NCI-H1694 (cell line): ENCODE results near the gene PAK3.
A peak's percentile ranks its signal among the peaks of the same experiment; 100 is the strongest.

Experiments
- DNase-seq: peaks from one replicate; lab custom pipeline; 2025; lab: John Stamatoyannopoulos, UW

Gene PAK3

GRCh38 chrX:111095974-111096895 is at the start of gene PAK3:
PAK3 (plus strand) TSS chrX:111096191; CDS start chrX:111123104, 26,913 bp downstream.
- DNase-seq = peak; percentile 73

DNA sequence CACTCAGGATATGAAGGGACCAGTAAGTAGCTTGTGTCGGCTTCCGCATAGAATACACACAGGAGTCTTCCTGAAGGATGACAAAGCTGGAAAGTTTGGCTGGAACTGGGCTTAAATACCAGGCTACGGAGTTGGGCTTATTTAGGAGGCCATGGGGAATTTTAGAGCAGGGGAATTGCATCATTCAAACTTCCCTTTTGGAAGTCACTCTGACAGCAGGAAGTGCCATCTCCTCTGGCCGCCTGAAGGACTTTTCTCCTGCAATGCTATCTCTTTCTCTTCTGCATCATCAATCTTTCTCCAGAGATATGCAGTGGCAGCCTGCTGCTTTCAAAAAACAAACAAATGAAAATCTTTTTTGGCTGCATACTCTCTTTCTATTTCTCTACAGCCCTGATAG is 48.4 kb upstream of the PAK3 start:
- no peak for DNase-seq

GRCh38 chrX:111052478-111052877 is 43.5 kb upstream of the PAK3 start:
- no peak for DNase-seq

DNA sequence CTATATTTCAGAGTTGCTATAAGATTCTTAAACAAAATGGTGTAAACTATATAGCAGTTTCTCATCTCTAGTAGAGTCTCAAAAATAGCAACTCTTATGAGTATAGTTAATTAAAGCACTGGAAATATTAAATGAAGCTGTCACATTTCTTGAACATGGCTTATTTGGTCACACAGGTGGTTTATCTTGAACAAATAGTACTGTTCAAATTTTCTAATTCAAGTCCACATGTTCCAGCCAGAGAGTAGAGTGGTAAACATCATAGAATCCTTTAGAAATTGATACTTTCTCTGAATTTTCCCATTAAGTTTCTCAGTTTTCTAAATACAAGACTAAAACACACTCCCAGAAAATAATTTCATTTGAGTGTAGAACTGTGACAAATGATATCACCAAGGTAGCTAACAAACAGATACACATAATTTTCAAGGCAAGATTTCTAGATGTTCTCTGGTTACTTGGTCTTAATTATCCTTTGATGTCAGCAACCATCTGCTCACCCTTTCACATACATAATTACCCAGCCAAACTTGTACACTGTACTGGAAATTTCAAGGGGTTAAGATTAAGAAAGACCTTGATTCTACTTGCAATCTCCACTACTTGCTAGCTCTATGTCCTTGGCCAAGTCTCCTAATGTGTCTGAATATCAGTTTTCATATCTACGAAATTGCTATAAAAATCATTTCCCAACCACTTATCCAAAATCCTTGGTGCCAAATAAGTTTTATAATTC is 24.3 kb upstream of the PAK3 start:
- DNase-seq = no peak

DNA sequence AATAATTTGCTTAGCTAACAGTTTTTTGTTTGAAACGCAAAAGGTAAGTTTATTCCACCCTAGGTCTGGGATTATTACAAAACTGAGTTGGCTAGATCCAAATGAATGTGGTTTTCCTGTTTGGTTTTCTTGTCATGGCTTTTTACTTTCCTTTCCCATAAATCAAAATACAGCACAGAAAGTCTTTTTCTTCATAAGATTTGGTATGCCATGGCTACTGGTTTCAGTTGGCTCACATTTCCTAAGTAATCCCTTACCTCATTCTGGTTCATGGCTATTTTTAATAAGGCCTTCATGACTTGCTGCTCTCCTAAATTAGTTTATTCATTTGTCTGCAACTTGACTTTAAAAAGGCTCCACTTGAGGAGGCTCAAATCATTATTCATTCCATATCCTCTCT is 12.9 kb upstream of the PAK3 start:
- DNase-seq = no peak

DNA sequence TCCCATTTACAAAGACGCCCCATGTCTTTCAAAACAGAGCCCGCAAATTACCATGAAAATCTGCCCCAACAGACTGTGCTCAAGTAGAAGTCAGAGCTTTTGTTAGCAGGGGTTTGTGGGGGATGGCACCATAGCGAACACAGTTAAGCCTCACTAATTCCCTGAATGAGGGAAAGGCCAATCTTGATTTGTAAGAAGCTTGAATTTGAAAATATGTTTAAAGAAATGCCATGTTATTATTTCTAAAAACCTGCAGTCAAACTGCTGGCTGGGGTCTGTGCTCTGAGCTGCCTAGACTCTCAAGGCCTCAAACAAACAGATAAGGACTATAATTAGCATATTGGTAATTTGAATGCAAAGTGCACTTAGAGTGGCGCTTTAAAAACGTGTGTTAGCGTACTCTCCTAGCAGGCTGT is 9.4 kb upstream of the PAK3 start:
- no peak for DNase-seq

DNA sequence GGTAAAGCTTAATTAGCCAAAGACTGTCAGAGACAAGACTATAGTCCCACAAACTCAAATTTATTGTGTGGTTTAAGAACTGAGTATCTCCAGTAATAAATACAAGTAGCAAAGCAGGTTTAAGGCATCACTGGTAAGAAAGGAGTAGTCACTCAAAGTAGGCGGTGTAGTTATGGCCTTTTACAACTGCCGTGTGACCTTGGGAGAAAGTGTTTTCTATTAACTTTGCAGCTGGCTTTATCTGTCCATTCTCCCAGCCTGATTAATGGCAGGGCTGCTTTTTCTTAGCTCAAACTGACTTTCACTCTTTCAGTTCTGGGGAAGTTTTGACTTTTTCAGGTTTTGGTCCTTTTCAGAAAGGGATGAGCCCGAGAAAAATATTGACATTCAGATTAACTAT is 7.4 kb upstream of the PAK3 start:
- DNase-seq = no peak

DNA sequence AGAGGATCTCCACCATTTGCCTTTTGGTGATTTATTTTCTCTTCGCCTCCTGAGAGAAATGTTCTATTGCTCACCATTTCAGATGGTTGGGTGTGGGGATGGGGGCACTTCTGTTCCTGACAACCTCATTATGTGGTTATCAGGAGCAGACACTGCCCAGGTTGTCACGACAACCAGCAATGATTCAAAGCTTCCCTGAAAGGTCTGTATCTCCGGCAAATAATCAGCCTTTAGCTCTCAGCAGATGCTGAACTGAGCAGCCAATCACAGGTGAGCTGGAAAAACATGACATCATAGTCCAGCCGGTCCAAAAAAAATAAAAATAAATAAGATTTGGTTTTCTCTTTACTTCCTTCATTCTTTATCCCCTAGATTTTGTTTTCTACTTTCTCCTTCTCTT is 5.5 kb upstream of the PAK3 start:
- no peak for DNase-seq

GRCh38 chrX:111098874-111099273 is 2.9 kb downstream of the PAK3 start:
- peak; percentile 7 for DNase-seq

DNA sequence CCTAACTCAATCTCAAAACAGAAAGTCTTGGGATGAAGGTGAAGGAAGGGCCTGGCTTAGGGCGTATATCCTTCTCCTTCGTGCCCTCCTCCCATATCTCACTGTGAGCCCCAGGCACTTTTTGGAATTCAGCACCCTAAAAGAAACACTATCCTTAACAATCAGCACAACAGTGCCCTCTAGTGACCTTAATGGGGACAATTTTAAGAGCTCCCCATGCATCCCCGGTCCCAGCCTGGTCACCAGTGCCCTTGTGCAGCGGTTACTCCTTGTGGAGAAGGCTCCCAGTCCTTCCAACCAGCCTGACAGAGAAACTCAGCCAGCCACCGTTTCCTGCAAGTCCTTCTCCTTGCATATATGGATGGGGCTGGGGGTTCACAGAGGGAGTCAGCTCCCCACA is 4.2 kb downstream of the PAK3 start:
- DNase-seq = peak; percentile 12

GRCh38 chrX:111101580-111101979 is 5.6 kb downstream of the PAK3 start:
- no peak for DNase-seq

DNA sequence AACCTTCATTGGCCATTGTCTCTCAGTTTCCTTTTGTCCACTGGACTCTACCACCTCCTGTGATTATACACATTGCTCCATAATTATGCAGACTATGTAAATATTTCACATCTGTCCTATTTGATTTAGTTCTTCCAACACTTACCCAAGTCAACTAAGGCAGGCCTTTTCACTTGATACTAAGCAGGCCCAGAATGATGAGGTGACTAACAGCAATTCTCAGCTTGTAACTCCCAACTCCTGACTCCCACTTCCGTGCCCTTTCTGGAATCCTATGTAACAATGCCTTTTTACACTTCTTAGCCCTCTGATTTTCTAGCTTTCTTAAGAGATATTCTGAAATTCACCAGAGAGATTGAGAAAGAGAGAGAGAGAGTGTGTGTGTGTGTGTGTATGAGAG is 6.6 kb downstream of the PAK3 start:
- no peak for DNase-seq

DNA sequence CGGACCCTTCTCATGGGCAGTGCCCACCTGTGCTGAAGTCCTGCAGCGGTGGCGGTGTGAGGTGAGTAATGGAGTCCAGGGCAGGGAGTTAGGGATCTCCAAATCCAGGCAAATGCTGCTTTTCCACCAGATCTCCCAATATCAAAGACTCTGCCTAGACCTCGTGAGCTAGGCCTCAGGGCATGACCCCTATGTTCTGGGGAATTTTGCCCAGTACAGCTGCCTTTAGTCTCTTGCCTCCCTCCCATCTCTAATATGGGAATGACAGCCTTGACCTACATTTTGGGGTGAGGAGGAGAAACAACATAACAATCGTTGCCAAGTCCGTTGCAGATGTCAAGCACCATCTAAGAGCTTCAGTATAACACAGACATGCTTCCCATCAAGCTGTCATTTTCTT is 7.3 kb downstream of the PAK3 start:
- no peak for DNase-seq

- DNase-seq = no peak
Observed at GRCh38 chrX:111110098-111110775, 14.2 kb downstream of the PAK3 start.

GRCh38 chrX:111114806-111115205 is 18.8 kb downstream of the PAK3 start:
- DNase-seq = no peak

DNA sequence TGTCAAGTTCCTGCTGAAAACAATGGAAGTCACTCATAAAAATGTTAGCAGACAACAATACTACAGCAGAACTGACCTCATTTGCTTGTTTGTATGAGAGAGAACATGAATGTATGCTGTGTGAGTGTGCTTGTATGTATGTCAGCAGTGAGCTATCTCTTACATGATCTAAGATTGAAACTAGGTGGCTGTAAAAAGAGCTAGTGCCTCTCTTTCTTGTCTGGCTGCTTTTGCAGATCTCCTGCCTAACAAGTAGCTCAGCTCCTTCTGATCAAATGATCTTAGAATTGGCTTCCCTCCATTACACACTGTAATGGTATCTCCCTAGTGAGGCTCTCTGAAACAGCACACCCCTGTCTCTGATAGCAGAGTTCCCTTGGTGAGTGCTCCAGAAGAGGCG is 20.7 kb downstream of the PAK3 start:
- DNase-seq = no peak

DNA sequence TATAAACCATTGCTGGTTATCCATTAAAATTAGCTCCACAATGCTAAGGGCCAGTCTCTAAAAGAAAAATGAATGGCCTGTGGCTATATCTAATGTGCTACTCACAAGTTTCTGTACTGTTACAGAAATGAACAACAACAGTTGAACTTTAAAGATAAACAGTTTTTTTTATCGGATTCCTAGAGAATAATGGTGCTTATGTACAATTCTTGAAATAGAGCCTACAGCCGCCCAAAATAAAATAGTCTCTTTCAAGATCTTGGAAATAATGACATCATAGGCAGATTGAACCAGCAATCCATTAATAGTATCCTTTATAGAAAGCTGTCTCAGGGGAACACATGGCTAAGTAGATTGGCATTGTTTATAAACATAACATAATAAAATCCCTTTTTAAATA is 23.4 kb downstream of the PAK3 start:
- DNase-seq = no peak

GRCh38 chrX:111123125-111123524 is 27.1 kb downstream of the PAK3 start:
- no peak for DNase-seq

DNA sequence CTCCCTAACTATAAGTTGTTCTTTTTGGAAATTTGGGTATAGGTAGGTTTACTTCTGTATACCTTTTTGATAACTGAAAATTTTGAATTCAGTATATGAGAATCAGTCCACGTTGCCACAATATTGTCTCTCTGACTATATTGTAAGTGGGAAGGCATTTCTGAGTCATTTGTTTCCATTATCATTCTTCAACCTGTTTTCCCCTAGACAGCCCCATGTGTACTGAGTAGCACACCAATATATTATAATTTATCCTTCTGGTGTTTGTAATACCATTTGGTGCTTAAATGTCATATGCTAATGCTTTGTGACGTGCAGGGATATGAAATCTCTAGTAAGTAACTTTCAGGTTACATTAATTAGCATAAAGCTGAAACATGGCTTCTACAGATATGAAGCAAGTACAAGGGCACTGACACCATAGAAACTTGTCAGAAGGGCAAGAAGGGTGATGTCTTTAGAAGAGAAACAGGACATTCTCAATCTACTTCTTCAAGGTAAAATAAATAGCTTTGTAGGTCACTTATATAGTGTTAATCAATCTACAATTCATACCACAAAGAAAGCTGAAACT is 27.7 kb downstream of the PAK3 start:
- no peak for DNase-seq

GRCh38 chrX:111124418-111124817 is 28.4 kb downstream of the PAK3 start:
- no peak for DNase-seq

DNA sequence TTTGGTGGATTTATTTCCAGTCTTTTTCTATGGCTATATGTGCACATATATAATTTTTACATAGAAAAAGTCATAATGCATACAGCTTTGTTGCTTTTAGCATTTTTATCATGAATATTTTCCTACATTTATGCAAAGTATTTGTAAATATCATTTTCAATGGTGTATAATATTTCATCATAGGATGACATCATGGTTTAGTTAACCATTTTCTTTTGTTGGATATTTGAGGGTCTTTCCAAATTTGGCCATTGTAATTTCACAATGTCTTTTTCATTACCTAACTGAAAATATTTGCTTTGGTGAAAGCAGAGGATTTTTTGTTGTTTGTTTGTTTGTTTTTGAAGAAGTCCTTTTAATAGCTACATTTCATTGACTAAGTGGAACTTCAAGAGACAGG is 31.0 kb downstream of the PAK3 start:
- no peak for DNase-seq

- no peak for DNase-seq
Observed at GRCh38 chrX:111129921-111130320, 33.9 kb downstream of the PAK3 start.
